ENCODE results near the gene GABARAPL1.

DNA sequence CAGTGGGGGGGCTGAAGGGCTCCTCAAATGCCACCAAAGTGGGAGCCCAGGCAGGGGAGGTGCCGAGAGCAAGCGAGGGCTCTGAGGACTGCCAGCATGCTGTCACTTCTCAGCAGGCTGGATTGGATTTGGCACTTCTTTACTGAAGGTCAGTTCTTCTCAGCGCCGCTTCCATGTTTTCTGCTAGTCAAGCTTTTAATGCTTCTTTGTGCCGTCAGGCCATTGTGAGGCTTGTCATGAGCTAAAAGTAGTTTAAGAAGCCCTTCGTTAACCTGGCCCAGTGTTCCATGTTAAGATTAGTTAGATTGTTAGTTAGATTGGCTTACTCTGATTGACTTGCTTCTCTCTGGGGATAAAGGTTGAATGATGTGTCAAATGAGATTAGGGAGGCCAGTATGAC is 13.4 kb downstream of the GABARAPL1 start:
- TF ChIP-seq, protein P1, sequence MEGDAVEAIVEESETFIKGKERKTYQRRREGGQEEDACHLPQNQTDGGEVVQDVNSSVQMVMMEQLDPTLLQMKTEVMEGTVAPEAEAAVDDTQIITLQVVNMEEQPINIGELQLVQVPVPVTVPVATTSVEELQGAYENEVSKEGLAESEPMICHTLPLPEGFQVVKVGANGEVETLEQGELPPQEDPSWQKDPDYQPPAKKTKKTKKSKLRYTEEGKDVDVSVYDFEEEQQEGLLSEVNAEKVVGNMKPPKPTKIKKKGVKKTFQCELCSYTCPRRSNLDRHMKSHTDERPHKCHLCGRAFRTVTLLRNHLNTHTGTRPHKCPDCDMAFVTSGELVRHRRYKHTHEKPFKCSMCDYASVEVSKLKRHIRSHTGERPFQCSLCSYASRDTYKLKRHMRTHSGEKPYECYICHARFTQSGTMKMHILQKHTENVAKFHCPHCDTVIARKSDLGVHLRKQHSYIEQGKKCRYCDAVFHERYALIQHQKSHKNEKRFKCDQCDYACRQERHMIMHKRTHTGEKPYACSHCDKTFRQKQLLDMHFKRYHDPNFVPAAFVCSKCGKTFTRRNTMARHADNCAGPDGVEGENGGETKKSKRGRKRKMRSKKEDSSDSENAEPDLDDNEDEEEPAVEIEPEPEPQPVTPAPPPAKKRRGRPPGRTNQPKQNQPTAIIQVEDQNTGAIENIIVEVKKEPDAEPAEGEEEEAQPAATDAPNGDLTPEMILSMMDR (IDR thresholded peaks at IDR 0.05), result no peak
- no peak for TF ChIP-seq REST (IDR thresholded peaks at IDR 0.05; ENCODE audit: insufficient read depth in 1 of 2, low read depth in 2 of 2, low read length in 1 of 2)
- no peak for TF ChIP-seq POLR2AphosphoS5 (IDR thresholded peaks at IDR 0.05; ENCODE audit: low read depth, low read length)
- TF ChIP-seq TCF7L2 (IDR thresholded peaks at IDR 0.05; ENCODE audit: low read depth, low read length), result no peak
- no peak for TF ChIP-seq SIN3A (IDR thresholded peaks at IDR 0.05; ENCODE audit: borderline replicate concordance, insufficient read depth, low read depth, low read length)

All from Panc1 (cell line).